ENCODE data around the gene GALNT12.

GALNT12 gene

DNA sequence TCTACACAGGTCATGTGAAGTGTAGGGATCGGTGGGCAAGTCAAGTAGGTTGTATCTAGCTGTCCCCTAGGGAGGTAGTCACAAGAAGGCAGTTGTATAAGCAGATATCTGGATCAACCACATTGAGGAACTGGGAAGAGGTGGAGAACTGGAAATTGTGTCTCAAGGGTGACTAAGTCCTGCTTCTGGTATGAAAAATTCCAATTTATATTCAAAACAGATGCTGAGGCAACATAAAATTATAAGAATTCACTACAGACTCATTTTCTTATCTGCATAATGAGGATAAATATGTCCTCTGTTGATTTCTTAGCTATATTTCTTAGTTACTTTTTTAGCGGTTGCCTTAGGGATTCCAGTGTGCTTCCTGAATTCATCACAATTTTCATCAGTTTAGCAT lies 46.8 kb downstream of the GALNT12 start:
- no peaks in the 10 kb centered on the region for H3K9me3 ChIP-seq (ENCODE audit: severe bottlenecking)
- H3K27me3 ChIP-seq (ENCODE audit: insufficient read depth, poor library complexity, severe bottlenecking) = no peaks in the 10 kb centered on the region
- TF ChIP-seq, protein P1, sequence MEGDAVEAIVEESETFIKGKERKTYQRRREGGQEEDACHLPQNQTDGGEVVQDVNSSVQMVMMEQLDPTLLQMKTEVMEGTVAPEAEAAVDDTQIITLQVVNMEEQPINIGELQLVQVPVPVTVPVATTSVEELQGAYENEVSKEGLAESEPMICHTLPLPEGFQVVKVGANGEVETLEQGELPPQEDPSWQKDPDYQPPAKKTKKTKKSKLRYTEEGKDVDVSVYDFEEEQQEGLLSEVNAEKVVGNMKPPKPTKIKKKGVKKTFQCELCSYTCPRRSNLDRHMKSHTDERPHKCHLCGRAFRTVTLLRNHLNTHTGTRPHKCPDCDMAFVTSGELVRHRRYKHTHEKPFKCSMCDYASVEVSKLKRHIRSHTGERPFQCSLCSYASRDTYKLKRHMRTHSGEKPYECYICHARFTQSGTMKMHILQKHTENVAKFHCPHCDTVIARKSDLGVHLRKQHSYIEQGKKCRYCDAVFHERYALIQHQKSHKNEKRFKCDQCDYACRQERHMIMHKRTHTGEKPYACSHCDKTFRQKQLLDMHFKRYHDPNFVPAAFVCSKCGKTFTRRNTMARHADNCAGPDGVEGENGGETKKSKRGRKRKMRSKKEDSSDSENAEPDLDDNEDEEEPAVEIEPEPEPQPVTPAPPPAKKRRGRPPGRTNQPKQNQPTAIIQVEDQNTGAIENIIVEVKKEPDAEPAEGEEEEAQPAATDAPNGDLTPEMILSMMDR (IDR thresholded peaks at IDR 0.05; ENCODE audit: poor library complexity, severe bottlenecking) = no peak
- peaks cover 12% of the 10 kb centered on the region for H3K4me1 ChIP-seq (ENCODE audit: insufficient read depth, poor library complexity, severe bottlenecking)
- H3K36me3 ChIP-seq (ENCODE audit: low read depth) = no peaks in the 10 kb centered on the region
- ATAC-seq (ENCODE audit: low read depth) (no peak), DNase-seq (ENCODE audit: low spot score) (no peak)
- H3K4me3 ChIP-seq (ENCODE audit: severe bottlenecking) = no peak overlapping the region
- no peak overlapping the region for H3K27ac ChIP-seq (ENCODE audit: poor library complexity, severe bottlenecking)

- ATAC-seq (ENCODE audit: low read depth) (no peak), DNase-seq (ENCODE audit: low spot score) (no peak)
- TF ChIP-seq, protein P1 (IDR thresholded peaks at IDR 0.05; ENCODE audit: poor library complexity, severe bottlenecking) = no peak
Observed at GRCh38 chr9:98855592-98855991, 48.1 kb downstream of the GALNT12 start.

DNA sequence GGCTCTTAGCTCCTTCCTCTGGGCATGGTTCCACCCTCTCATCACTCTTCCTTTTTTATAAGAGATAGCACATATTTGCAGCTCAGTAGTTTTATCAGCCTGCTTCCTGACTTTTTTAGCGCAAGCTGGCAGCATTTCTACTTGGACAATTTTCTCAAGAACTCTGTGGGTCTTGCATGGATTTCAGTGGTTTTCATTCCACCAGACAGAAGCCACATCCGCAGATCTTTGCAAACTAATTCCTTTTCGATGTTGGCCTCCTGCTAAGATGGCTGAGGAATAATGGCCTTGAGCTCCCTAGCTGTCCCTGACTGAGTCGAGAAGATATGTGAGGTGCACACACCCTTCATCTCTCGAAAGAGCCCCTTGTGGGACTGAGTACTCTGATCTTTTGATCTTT lies 49.5 kb downstream of the GALNT12 start:
- TF ChIP-seq, protein P1 (IDR thresholded peaks at IDR 0.05; ENCODE audit: poor library complexity, severe bottlenecking) = no peak
- H3K4me3 ChIP-seq (ENCODE audit: severe bottlenecking) = no peak overlapping the region
- H3K27me3 ChIP-seq (ENCODE audit: insufficient read depth, poor library complexity, severe bottlenecking) = no peaks in the 10 kb centered on the region
- DNase-seq (ENCODE audit: low spot score) = no peak
- no peaks in the 10 kb centered on the region for H3K36me3 ChIP-seq (ENCODE audit: low read depth)
- no peak overlapping the region for H3K27ac ChIP-seq (ENCODE audit: poor library complexity, severe bottlenecking)
- peaks cover 9% of the 10 kb centered on the region for H3K4me1 ChIP-seq (ENCODE audit: insufficient read depth, poor library complexity, severe bottlenecking)
- ATAC-seq (ENCODE audit: low read depth) = no peak
- H3K9me3 ChIP-seq (ENCODE audit: severe bottlenecking) = no peaks in the 10 kb centered on the region

More at GRCh38 chr9:98855592-98855991, 48.1 kb downstream of the GALNT12 start:
- Histone ChIP-seq H3K9me3 (ENCODE audit: severe bottlenecking) (no peaks in the 10 kb centered on the region), H3K27me3 (ENCODE audit: insufficient read depth, poor library complexity, severe bottlenecking) (no peaks in the 10 kb centered on the region), H3K27ac (ENCODE audit: poor library complexity, severe bottlenecking) (no peak overlapping the region), H3K36me3 (ENCODE audit: low read depth) (no peaks in the 10 kb centered on the region), H3K4me1 (ENCODE audit: insufficient read depth, poor library complexity, severe bottlenecking) (peaks cover 12% of the 10 kb centered on the region), H3K4me3 (ENCODE audit: severe bottlenecking) (no peak overlapping the region)

DNA sequence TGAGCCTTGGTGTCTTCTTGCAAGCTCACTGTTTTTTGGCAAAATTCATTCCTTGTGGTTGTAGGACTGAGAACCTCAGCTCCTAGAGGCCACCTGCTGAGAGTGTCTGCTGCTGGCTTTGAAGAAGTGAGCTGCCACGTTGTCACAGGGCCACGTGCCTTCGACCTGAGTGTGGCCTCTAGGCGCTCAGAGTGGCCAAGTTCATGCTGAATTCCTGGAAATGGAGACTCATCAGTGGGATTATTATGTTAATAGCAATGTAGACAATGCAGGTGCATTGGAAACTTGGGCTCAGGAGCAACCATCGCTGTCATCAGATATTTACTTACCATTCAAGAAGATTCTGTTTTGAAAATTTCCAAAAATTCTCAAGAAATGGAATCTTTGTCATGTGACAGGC lies 52.5 kb downstream of the GALNT12 start:
- H3K4me3 ChIP-seq (ENCODE audit: severe bottlenecking) = no peak overlapping the region
- ATAC-seq (ENCODE audit: low read depth) (no peak), DNase-seq (ENCODE audit: low spot score) (no peak)
- TF ChIP-seq, protein P1 (IDR thresholded peaks at IDR 0.05; ENCODE audit: poor library complexity, severe bottlenecking) = no peak
- H3K36me3 ChIP-seq (ENCODE audit: low read depth) = no peaks in the 10 kb centered on the region
- no peaks in the 10 kb centered on the region for H3K9me3 ChIP-seq (ENCODE audit: severe bottlenecking)
- peaks cover 13% of the 10 kb centered on the region for H3K4me1 ChIP-seq (ENCODE audit: insufficient read depth, poor library complexity, severe bottlenecking)
- no peak overlapping the region for H3K27ac ChIP-seq (ENCODE audit: poor library complexity, severe bottlenecking)
- H3K27me3 ChIP-seq (ENCODE audit: insufficient read depth, poor library complexity, severe bottlenecking) = no peaks in the 10 kb centered on the region

DNA sequence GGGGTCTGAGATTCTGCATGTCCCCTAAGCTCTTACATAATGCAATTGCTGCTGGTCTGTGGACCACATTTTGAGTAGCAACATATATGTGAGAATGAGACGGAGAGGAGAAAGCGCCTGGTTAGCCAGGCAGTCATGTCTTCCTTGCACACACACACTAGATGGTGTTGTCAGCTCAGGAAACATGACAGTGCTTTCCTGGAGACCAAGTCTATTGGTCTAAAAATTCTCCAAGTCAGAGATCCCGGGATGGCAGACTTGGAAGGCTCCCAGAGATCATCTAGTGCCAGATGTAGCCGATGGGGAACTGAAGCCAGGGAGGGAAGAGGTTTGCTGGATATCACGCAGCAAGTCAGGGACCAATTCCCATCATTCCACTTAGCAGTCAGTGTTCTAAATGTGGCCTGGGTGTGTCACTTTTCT lies 53.4 kb downstream of the GALNT12 start:
- Histone ChIP-seq H3K9me3 (ENCODE audit: severe bottlenecking) (no peaks in the 10 kb centered on the region), H3K36me3 (ENCODE audit: low read depth) (no peaks in the 10 kb centered on the region), H3K27ac (ENCODE audit: poor library complexity, severe bottlenecking) (no peak overlapping the region), H3K4me1 (ENCODE audit: insufficient read depth, poor library complexity, severe bottlenecking) (peaks cover 14% of the 10 kb centered on the region), H3K4me3 (ENCODE audit: severe bottlenecking) (no peak overlapping the region), H3K27me3 (ENCODE audit: insufficient read depth, poor library complexity, severe bottlenecking) (no peaks in the 10 kb centered on the region)
- ATAC-seq (ENCODE audit: low read depth) (peak; percentile 54), DNase-seq (ENCODE audit: low spot score) (no peak)
- TF ChIP-seq, protein P1 (IDR thresholded peaks at IDR 0.05; ENCODE audit: poor library complexity, severe bottlenecking) = peak; percentile 62

Measured in RWPE2 (cell line).